ENCODE results near the gene PXDC1.

DNA sequence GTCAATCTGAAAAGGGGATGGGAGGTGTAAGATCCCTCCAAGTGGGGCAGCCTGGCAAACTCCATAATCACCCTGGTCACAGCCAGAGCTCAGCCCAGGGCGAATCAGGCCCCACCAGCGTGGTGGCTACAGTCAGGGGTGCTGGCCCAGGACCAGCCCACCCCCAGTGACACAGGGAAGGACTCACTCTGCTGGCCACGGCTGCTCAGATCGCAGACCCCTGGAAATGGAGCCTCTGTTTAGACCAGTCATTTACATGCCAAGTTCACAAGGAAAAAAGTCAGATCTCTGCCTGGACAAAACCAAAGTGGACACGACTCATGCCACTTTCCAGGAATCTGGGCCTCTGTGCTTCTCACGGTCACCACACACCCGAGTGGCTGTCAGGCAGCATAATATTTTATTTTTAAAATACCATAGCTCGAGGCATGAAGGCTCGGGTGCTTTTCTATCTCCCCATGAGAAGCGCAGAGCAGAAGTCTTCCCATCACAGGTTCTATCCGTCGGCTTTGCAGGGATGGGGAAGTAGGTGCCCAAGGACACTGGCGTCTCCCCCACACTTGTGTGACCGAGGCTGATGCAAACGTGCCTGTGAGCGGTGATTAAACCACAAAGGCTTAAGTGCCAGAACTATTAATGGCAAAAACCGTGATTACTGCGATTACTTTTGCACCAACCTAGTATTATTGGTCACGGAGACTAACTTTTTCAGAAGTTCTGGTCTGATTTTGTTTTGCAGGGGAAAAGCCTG is 13.0 kb downstream of the PXDC1 start:
- TF ChIP-seq POLR2A (IDR thresholded peaks at IDR 0.05) = no peak
- TF ChIP-seq, protein P1, sequence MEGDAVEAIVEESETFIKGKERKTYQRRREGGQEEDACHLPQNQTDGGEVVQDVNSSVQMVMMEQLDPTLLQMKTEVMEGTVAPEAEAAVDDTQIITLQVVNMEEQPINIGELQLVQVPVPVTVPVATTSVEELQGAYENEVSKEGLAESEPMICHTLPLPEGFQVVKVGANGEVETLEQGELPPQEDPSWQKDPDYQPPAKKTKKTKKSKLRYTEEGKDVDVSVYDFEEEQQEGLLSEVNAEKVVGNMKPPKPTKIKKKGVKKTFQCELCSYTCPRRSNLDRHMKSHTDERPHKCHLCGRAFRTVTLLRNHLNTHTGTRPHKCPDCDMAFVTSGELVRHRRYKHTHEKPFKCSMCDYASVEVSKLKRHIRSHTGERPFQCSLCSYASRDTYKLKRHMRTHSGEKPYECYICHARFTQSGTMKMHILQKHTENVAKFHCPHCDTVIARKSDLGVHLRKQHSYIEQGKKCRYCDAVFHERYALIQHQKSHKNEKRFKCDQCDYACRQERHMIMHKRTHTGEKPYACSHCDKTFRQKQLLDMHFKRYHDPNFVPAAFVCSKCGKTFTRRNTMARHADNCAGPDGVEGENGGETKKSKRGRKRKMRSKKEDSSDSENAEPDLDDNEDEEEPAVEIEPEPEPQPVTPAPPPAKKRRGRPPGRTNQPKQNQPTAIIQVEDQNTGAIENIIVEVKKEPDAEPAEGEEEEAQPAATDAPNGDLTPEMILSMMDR (IDR thresholded peaks at IDR 0.05) = no peak

All from right lobe of liver (tissue), 4 donors.